ENCODE results near the gene ASCC2. TPM values are rescaled to one million over a fixed set of nuclear protein-coding genes. Genes with fewer than 3 reads are reported as not detected.
A peak's percentile ranks its signal among the peaks of the same experiment; 100 is the strongest.
"Not testable (repeated sequence)": the region's sequence is repeated elsewhere in the genome, so short reads cannot be mapped to it uniquely, and the experiment has no call there.

Gene ASCC2
- total RNA-seq, 1 donor from 2014 or later, result 81.3 TPM

GRCh38 chr22:29840498-29840897 is 2.4 kb upstream of the ASCC2 start:
- Mint-ChIP-seq H3K4me1 (peaks cover 26% of the 10 kb centered on the region), H3K4me3 (no peak overlapping the region), H3K36me3 (ENCODE audit: low read depth) (peaks cover 7% of the 10 kb centered on the region), H3K9me3 (no peaks in the 10 kb centered on the region), H3K27ac (no peak overlapping the region), H3K27me3 (no peaks in the 10 kb centered on the region)
- no peak for DNase-seq
- intact Hi-C loops (cut with micrococcal nuclease), result no loop called here

DNA sequence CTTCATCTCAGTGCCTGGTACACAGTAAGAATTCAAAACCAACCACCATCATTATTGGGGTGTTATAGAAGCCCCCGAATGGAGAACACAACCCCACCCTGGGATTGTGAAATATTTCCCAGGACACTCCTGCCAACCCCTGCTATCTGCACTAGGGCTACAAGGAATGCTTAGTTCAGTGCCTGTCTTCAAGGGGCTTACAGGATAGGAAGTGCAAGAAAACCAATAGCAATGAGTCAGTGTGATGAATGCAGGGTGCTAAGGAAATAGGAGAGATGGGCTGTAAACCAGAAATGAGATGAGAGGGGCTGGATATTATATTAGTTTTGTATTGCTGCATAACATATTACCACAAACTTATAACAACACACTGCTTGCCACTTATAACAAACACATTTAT is 965 bp upstream of the ASCC2 start:
- Mint-ChIP-seq H3K4me1 (peaks cover 31% of the 10 kb centered on the region), H3K36me3 (ENCODE audit: low read depth) (peaks cover 15% of the 10 kb centered on the region), H3K27ac (peak overlapping the region; percentile 90), H3K9me3 (no peaks in the 10 kb centered on the region), H3K27me3 (no peaks in the 10 kb centered on the region), H3K4me3 (peak overlapping the region; percentile 99)
- no peak for DNase-seq
- intact Hi-C loops (cut with micrococcal nuclease), result loop anchor here (5.0 kb wide), 1 partner anchor 168 kb away; no protein-coding TSS in a partner anchor

DNA sequence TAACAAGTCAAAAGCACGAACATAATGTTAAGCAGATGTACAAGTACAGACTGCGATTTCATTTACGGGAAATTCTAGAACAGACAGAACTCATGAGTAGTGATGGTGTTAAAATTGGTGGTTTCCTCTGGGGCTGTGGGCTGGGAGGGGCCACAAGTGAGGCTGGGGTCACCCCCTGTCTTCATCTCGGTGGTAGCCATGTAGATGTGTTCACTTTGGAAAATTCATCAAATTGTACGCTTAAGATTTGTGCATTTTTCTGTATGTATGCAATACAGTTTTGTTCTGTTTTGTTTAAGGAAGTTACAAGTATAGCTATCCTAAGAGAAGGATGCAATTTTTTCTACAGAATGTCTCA is 504 bp upstream of the ASCC2 start:
- H3K27ac Mint-ChIP-seq, result peak overlapping the region; percentile 90
- intact Hi-C loops (cut with micrococcal nuclease), result loop anchor here (1.0 to 5.0 kb wide), 3 partner anchors 45 to 169 kb away; partner anchors contain the start of genes MTMR3, UQCR10 and ZMAT5
- H3K4me3 Mint-ChIP-seq, result peak overlapping the region; percentile 99
- DNase-seq, result no peak
- peaks cover 31% of the 10 kb centered on the region for H3K4me1 Mint-ChIP-seq
- peaks cover 16% of the 10 kb centered on the region for H3K36me3 Mint-ChIP-seq (ENCODE audit: low read depth)
- no peaks in the 10 kb centered on the region for H3K27me3 Mint-ChIP-seq
- H3K9me3 Mint-ChIP-seq, result no peaks in the 10 kb centered on the region

GRCh38 chr22:29836791-29837370 is 1.2 kb downstream of the ASCC2 start:
- intact Hi-C loops (cut with micrococcal nuclease), result loop anchor here (5.0 kb wide), 1 partner anchor 170 kb away; no protein-coding TSS in a partner anchor
- not testable (repeated sequence) for H3K9me3 Mint-ChIP-seq, DNase-seq, H3K27me3 Mint-ChIP-seq
- Mint-ChIP-seq H3K36me3 (ENCODE audit: low read depth) (peaks cover 25% of the 10 kb centered on the region), H3K27ac (peak overlapping the region; percentile 45), H3K4me1 (peaks cover 31% of the 10 kb centered on the region), H3K4me3 (peak overlapping the region; percentile 99)

DNA sequence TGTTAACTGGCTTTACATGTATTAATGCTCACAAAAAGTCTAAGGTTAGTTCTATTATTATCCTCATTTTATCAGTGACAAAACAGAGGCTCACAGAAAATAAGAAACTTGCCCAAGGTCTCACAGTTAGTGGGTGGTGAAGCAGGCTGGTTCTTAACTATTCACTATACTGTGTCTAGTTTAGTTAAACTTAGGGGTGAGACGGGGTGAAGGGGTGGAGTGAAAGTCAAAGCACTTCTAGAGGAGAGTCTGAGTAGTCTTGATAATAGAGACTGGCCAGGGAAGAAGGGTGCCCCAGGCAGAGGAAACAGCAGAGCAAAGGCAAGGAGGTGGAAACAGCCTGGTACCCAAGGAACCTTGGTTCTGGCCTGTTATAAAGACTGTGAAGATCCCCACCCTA is 4.0 kb downstream of the ASCC2 start:
- H3K4me1 Mint-ChIP-seq, result peaks cover 35% of the 10 kb centered on the region
- H3K27ac Mint-ChIP-seq, result peak overlapping the region; percentile 16

DNA sequence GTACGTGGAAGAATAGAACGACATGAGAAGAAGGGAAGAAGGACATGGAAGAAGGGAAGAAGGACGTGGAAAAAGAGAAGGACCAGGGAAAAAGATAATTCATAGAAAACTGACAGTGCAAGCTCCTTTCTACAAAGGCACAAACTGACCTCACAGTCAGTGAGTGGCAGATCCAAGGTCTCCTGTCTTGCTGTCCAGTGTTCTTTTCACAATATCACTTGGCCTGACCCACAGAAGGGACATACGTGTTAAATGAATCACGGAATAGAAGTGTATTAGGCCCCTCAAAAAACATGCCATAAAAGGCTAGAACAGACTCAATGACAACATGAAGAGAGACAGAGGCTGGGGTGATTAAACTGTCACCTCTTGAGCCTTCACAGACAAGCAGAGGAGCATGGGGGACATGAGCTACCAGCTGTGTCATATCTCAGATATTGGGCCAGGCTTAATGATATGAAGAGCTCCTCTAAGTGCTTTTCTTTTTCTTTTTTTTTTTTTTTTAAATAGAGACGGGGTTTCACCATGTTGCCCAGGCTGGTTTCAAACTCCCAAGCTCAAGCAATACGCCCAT is 4.6 kb downstream of the ASCC2 start:
- Mint-ChIP-seq H3K27me3 (no peaks in the 10 kb centered on the region), H3K9me3 (no peaks in the 10 kb centered on the region), H3K4me1 (peaks cover 30% of the 10 kb centered on the region), H3K27ac (no peak overlapping the region), H3K4me3 (no peak overlapping the region), H3K36me3 (ENCODE audit: low read depth) (peaks cover 39% of the 10 kb centered on the region)
- no peak for DNase-seq
- intact Hi-C loops (cut with micrococcal nuclease), result no loop called here

More for the DNA sequence above, 4.0 kb downstream of the ASCC2 start:
- H3K27me3 Mint-ChIP-seq, result no peaks in the 10 kb centered on the region
- peaks cover 37% of the 10 kb centered on the region for H3K36me3 Mint-ChIP-seq (ENCODE audit: low read depth)
- intact Hi-C loops (cut with micrococcal nuclease), result no loop called here
- no peak overlapping the region for H3K4me3 Mint-ChIP-seq
- no peaks in the 10 kb centered on the region for H3K9me3 Mint-ChIP-seq
- DNase-seq, result no peak

- peaks cover 47% of the 10 kb centered on the region for H3K36me3 Mint-ChIP-seq (ENCODE audit: low read depth)
- H3K27me3 Mint-ChIP-seq, result no peaks in the 10 kb centered on the region
- H3K4me1 Mint-ChIP-seq, result peaks cover 26% of the 10 kb centered on the region
- no peaks in the 10 kb centered on the region for H3K9me3 Mint-ChIP-seq
- H3K4me3 Mint-ChIP-seq, result no peak overlapping the region
- intact Hi-C loops (cut with micrococcal nuclease), result no loop called here
- no peak for DNase-seq
- no peak overlapping the region for H3K27ac Mint-ChIP-seq
Measured at GRCh38 chr22:29831958-29832357, 6.1 kb downstream of the ASCC2 start.

DNA sequence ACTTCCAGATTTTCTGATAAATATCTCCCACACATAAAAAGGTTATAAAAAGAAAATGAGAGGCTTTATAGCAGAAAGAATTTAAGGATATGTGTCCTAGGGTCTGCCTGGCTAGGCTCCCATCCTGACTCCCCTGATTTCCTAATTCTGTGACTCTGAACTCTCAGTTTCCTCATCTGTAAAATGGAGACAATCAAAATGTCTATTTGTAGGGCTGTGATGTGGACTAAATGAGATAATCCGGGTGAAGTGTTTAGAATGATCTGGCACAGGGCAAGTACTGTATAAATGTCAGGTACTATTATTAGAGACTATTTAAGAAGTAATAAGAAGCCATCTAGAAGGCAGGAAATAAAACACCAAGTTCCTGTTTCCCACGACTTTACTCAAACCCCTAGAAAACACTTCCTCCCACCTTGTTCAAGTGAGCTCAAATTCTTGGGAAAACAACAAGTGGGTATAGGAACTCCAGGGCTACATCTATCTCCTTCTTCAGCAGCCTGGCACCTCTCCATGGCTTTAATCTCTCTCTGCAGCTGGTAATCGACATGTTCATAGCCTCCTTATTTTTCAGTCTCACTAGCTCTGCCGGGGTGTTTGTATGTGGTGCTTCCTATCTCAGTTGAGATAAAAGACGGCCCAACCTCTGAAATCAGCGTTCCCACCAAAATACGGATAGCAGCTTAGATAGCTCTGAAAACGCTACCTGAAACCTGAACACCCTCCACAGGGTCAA is 6.7 kb downstream of the ASCC2 start:
- Mint-ChIP-seq H3K36me3 (ENCODE audit: low read depth) (peaks cover 49% of the 10 kb centered on the region), H3K4me3 (no peak overlapping the region), H3K27ac (no peak overlapping the region), H3K4me1 (peaks cover 23% of the 10 kb centered on the region), H3K9me3 (no peaks in the 10 kb centered on the region), H3K27me3 (no peaks in the 10 kb centered on the region)
- intact Hi-C loops (cut with micrococcal nuclease), result no loop called here
- DNase-seq, result no peak

DNA sequence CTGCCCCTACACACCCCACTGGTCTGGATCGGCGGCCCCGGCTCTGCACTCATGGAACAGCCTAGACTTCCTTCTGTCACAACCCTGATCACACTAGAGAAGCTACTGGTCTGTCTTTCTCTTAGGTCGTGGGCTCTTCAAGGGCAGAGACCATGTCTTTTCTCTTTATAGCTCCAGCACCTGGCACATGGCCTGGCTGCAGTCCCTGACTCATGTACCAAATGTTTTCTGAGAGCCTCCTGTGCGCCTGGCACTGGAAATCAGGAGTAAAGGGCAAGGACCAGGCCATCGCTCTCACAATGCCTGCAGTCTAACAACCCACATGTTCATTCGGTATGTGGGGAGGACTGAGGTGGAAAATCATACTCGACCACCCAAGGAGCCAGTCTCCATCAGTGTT is 7.5 kb downstream of the ASCC2 start:
- no peaks in the 10 kb centered on the region for H3K9me3 Mint-ChIP-seq
- no peak for DNase-seq
- H3K27me3 Mint-ChIP-seq, result no peaks in the 10 kb centered on the region
- intact Hi-C loops (cut with micrococcal nuclease), result no loop called here
- peaks cover 16% of the 10 kb centered on the region for H3K4me1 Mint-ChIP-seq
- peaks cover 47% of the 10 kb centered on the region for H3K36me3 Mint-ChIP-seq (ENCODE audit: low read depth)
- H3K27ac Mint-ChIP-seq, result no peak overlapping the region
- no peak overlapping the region for H3K4me3 Mint-ChIP-seq

DNA sequence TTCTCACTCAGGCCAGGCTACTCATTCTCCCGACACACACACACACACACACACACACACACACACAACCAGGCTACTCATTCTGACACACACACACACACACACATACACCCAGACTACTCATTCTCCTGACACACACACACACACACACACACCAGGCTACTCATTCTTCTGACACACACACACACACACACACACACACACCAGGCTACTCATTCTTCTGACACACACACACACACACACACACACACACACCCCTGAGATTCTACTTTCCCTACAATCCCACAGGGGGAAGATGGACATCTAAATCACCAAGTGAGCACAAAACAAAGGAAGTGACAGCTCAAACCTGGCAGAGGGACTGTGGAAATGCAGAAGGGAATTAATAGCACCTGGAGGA is 10.3 kb downstream of the ASCC2 start:
- Mint-ChIP-seq H3K27ac (peak overlapping the region; percentile 11), H3K36me3 (ENCODE audit: low read depth) (peaks cover 50% of the 10 kb centered on the region)
- intact Hi-C loops (cut with micrococcal nuclease); H3K27me3 Mint-ChIP-seq; H3K9me3 Mint-ChIP-seq; DNase-seq; H3K4me1 Mint-ChIP-seq; H3K4me3 Mint-ChIP-seq: not testable (repeated sequence)

DNA sequence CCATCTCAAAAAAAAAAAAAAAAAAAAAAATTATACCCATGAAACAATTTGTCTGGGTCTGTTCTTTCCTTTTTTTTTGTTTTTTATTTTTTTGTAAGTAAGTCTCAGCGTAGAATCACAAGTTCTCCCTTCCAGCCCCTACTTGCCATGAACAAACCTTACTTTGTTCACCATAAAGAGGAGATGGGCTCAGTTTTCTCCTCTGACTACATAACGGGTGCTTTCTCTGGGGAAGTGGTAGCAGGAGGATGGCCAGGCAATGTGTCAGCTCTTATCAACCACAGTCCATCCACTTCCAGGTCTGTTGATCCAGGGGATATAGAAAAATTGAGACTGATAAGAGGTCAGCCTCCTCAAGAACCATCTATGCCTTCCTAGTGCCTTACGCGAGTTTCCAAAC is 11.0 kb downstream of the ASCC2 start:
- no peak overlapping the region for H3K27ac Mint-ChIP-seq
- H3K4me3 Mint-ChIP-seq, result no peak overlapping the region
- intact Hi-C loops (cut with micrococcal nuclease), result no loop called here
- H3K27me3 Mint-ChIP-seq, result no peaks in the 10 kb centered on the region
- peaks cover 51% of the 10 kb centered on the region for H3K36me3 Mint-ChIP-seq (ENCODE audit: low read depth)
- DNase-seq, result no peak
- H3K4me1 Mint-ChIP-seq, result peaks cover 12% of the 10 kb centered on the region
- H3K9me3 Mint-ChIP-seq, result no peaks in the 10 kb centered on the region

DNA sequence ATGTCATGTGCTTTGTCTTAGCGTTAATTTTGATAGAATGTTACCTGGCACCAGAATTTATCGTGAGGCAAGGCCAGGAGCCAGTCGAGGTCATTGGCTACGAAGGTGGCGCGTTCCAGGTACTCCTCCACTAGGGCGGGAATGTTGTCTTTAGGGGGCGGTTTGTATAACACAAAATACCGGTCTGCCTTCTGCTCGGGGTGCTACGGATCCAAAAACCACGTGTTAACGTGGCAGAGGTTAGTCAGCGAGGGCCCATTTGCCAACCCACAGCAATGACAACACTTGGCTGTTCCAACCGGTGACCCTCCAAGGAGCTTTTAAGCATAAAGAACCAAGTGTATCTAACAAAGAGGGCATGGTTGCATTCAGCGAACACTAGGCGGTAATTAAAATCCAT is 12.5 kb downstream of the ASCC2 start:
- intact Hi-C loops (cut with micrococcal nuclease), result no loop called here
- H3K27ac Mint-ChIP-seq, result no peak overlapping the region

GRCh38 chr22:29824677-29825076 is 13.4 kb downstream of the ASCC2 start:
- no peak overlapping the region for H3K4me3 Mint-ChIP-seq
- intact Hi-C loops (cut with micrococcal nuclease), result loop anchor here (5.0 kb wide), 1 partner anchor 183 kb away; no protein-coding TSS in a partner anchor
- H3K27me3 Mint-ChIP-seq, result no peaks in the 10 kb centered on the region
- peaks cover 17% of the 10 kb centered on the region for H3K4me1 Mint-ChIP-seq
- H3K36me3 Mint-ChIP-seq (ENCODE audit: low read depth), result peaks cover 51% of the 10 kb centered on the region
- no peak for DNase-seq
- no peaks in the 10 kb centered on the region for H3K9me3 Mint-ChIP-seq
- no peak overlapping the region for H3K27ac Mint-ChIP-seq

More for the DNA sequence above, 12.5 kb downstream of the ASCC2 start:
- Mint-ChIP-seq H3K4me1 (peaks cover 20% of the 10 kb centered on the region), H3K27me3 (no peaks in the 10 kb centered on the region), H3K36me3 (ENCODE audit: low read depth) (peaks cover 52% of the 10 kb centered on the region), H3K4me3 (no peak overlapping the region), H3K9me3 (no peaks in the 10 kb centered on the region)
- DNase-seq, result no peak

- peak; percentile 78 for DNase-seq
- Mint-ChIP-seq H3K27ac (peak overlapping the region; percentile 79), H3K9me3 (no peaks in the 10 kb centered on the region), H3K36me3 (ENCODE audit: low read depth) (peaks cover 58% of the 10 kb centered on the region), H3K4me3 (no peak overlapping the region), H3K27me3 (no peaks in the 10 kb centered on the region), H3K4me1 (peaks cover 12% of the 10 kb centered on the region)
- intact Hi-C loops (cut with micrococcal nuclease), result loop anchor here (5.0 kb wide), 1 partner anchor 186 kb away; no protein-coding TSS in a partner anchor
Measured at GRCh38 chr22:29821291-29822016, 16.6 kb downstream of the ASCC2 start.
